ENCODE measurements around the gene C9orf50.
"Not testable (repeated sequence)": the region's sequence is repeated elsewhere in the genome, so short reads cannot be mapped to it uniquely, and the experiment has no call there.

C9orf50 gene

DNA sequence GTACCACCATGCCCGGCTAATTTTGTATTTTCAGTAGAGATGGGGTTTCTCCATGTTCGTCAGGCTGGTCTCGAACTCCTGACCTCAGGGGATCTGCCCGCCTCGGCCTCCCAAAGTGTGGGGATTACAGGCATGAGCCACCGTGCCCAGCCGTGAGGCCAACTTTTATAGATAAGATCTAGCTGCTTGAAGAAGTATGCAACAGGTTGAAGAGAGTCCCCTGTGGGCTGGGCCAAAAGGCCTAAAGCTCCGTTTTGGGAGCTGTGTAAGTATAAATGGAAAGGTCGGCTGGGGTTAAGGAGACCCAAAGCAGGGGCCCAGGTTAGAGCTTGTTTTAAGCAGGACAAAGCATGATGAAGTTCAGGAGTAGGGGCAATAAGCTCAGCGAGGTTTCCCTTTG, 28.1 kb downstream of the C9orf50 start:
- FAIRE-seq; DNase-seq (ENCODE audit: low spot score): not testable (repeated sequence)

DNA sequence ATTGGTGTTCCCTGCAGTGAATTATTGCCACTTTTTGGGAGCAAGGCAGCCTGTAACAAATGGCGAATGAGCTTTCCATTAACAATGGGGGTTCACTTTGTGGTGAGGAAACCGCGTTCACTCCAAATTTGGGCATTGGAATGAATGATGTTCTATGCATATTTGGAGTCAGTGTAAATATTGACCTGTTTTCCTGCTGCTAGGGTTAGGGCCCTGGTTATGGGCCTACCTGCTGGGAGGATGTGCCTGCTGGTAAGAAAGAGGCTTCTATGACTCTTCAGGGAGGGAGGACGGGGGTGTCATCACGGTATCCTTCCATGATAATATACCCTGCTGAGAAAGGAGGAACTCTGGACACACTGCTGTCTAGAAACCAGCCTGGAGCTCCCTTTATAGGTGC, 29.0 kb downstream of the C9orf50 start:
- FAIRE-seq (no peak), DNase-seq (ENCODE audit: low spot score) (no peak)

DNA sequence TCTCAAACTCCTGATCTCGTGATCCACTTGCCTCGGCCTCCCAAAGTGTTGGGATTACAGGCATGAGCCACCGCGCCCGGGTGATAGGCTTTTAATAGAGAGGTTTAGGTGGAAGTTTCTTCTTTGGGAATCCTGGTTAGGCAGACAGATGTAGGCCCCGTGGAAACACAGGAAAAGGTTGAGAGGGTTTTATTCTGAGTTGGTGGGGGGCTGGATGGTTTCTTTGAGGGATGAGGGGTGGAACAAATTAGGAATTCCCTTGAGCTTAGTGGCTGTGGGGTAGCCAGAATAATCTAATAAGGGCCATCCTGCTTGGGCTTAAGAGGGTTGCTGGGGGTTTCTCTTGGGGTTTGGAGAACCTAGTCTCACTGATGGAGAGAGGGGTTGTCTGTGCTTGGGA, 30.4 kb downstream of the C9orf50 start:
- no peak for FAIRE-seq
- no peak for DNase-seq (ENCODE audit: low spot score)

DNA sequence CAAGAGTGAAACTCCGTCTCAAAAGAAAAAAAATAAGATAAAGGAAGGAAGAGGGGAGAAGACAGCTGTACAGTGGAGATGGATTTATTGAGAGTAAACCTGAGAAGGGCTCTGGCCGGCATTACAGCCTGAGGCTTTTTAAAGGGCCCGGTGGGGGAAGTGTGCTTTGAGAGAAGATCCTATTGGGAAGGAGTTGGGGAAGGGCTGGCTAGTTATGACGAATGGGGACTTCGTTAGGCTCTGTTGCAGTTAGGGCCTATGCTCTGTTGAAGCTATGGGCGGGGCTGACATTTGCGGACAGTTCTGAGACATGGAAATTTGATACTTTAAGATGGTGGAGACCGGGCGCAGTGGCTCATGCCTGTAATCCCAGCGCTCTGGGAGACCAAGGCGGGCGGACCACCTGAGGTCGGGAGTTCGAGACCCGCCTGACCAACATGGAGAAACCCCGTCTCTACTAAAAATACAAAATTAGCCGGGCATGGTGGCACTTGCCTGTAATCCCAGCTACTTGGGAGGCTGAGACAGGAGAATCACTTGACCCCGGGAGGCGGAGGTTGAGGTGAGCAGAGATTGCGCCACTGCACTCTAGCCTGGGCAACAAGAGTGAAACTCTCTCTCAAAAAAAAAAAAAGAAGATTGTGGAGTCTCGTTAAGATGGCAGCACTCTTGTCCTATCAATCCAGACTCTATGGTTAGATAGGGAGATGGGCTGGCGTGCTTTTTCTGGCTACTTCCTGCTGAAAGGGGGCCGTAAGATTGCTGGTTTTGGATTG, 33.2 kb downstream of the C9orf50 start:
- no peak for FAIRE-seq
- DNase-seq (ENCODE audit: low spot score): no peak

DNA sequence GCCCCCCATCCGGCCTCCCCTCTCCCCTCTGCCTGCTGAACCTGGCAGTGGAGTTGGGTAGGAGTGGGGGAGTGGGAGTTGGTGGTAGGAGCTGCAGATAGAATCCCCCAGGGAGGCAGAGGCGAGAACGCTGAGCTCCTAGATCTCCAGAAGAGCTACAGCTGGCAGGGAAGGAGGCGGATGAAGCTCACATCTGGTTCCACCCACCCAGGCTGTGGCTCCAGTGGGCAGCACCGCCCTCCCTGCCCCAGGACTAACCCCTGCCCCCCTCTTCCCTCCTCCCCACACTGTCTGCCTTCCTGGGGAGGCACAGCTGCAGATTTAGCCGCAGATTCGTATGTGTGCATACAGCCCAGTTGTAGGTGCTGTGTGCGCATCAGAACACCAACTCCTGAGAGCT, 34.2 kb downstream of the C9orf50 start:
- DNase-seq (ENCODE audit: low spot score) (no peak), FAIRE-seq (no peak)

DNA sequence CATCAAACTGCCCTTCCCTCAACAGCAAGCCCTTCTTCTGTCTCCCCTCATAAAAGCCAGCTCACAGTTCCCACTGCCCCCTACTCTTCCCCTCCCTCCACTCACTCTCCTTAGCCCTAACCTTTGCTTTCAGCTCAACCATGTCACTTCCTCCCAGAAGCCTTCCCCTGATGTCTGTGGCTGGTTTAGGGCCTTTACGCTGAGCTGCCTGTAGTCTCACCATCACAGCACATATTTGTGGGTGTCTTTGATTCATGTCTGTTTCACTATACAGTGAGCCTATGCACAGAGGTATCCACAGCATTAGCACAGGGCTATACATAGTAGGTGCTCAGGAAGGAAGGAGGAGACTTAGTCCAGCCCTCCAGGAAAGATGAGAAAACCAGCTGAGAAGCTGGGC, 34.7 kb downstream of the C9orf50 start:
- no peak for DNase-seq (ENCODE audit: low spot score)
- no peak for FAIRE-seq

DNA sequence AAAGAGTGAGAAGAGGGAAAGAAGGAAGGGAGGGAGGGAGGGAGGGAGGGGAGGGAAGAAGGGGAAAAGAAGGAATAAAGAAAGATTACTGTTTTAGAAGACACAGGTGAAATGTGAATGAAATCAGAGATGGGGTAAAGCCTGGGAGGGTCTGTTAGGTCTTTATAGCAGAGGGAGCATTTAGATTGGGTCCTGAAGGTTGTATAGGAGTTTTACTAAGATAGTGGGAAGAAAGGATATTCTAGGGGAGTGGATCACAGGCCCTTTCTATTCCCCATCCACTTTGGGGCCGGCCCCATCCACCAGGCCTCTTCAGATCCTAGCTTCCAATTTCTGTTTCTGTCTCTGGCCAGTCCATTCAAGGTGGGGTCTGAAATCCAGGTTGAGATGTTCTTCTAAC, 35.5 kb downstream of the C9orf50 start:
- no peak for FAIRE-seq

DNA sequence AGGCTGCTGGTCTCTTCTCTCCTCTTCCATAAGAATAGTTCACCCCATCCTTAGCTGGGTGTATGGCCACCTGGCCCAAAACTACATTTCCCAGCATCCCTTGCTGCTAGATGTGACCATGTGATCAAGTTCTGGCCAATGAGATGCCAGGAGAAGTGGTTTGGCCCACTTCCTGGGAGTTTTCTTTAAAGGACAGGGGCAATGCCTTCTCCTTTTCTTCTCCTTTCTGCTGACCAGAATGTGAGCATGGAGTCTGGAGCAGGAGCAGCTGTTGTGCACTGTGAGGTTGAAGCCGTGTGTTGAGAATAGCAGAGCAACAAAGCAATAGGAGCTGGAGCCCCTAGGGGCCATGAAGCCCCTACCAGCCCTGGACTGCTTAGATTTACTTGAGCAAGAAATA, 36.8 kb downstream of the C9orf50 start:
- DNase-seq (ENCODE audit: low spot score) (peak; percentile 51), FAIRE-seq (no peak)

More for the DNA sequence above, 35.5 kb downstream of the C9orf50 start:
- DNase-seq (ENCODE audit: low spot score): no peak

DNA sequence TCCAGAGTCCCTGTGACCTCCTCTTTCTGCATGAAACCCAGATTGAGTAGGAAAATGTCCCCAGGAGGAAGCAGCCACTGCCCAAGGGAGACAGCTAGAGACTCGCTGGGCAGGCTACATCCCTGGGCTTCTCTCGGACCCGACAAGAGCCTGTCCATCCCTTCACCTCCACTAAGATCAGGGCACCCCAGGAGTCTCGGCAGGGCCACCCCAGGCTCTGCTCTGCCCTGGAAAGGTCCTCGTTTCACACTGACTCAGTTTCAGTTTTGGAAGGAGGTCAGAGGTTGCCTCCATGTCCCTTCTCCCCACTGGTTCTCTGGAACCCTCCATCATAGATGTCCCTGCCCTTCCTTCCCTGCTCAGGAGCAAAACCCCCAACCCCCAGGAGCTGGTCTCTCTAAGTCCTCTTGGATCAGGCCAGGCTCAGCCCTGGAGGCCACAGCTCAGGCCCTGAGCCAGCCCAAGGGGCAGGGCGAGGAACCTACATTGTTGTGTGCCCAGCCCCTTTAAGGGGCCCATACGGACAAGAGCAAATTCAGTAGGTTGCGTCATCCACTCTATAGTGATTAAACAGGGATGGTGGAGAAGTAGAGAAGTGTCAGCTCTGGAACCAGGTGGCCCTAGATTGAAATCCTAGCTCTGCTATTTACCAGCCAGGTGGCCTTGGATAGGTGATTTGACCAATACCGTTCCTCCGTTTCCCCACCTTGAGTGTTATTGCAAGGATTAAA, 37.4 kb downstream of the C9orf50 start:
- FAIRE-seq (no peak), DNase-seq (ENCODE audit: low spot score) (no peak)

DNA sequence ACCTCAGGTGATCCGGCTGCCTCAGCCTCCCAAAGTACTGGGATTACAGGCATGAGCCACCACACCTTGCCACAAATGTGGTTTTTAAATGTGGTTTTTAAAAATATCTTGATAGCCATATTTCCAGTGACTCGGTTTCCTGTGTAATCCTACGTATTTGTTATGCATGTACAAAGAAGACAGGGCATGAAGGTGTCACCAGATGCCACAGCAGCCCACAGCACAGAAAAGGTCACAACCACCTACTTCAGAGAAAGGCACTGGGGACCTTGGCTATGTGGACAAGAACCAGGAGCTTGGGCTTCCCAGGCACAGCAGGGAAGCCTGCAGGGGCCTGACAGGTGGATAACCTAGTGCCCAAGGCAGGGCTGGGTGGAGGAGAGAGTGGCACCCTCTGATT, 38.0 kb downstream of the C9orf50 start:
- DNase-seq (ENCODE audit: low spot score) (no peak), FAIRE-seq (no peak)

DNA sequence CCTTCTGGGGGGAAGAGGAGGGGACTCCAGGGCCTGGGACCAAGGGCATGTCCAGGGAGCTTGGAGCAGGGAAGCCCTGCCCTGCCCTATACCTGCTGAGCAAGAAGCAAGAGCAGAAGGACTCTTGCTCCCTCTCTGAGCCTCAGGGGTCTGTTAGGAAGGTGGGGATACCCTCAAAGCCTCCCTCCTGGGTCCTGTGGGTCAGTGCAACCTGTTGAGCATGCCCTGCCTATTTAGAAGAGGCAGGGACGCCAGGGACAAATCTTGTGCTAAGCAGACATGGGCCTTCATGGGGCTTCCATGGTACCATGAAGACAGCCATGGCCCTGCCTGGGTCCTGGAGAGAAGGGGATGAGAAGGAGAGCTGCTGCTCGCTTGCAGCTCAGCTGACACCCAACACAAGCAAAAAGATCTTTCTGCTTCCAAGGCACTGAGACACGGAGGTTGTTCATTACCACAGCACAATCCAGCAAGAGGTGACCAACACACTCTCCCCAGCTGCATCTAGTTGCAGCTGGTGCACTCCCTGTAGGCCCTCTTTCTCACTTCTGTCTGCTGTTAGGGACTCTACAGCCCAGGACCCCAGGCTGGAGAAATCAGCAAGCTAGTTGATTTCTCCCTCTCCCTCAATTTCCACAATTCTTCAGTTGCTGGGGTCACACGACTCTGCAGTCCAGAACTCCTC, 39.3 kb downstream of the C9orf50 start:
- no peak for FAIRE-seq
- no peak for DNase-seq (ENCODE audit: low spot score)

DNA sequence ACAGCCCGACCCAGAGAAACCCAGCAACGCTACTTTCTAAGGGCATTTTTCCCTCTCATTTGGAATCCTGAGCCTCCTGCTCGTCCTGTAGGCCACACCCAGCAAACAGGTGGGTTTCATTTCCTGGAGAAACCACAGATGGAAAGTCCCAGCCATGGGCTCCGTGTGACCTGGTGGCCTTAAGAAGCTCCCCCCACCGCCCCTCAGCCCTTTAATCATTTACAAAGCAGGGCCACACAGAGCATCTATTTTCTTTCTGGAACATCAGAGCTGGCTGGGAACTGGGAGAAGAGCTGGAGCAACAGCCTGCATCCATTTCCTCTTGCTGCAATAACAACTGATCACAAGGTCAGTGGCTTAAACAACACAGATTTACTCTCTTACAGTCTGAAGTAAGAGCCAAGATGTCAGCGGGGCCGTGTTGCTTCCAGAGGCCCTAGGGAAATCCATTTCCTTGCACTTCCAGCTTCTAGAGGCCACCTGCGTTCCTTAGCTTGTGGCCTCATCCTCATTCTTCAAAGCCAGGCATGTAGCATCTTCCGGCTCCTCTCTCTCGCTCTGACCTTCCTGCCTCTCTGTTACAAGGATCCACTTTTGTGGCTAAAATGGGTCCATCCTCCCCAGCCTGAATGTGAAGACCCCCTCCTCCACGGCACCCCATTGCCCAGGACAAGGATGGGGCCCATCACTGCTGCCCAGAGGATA, 40.5 kb downstream of the C9orf50 start:
- no peak for FAIRE-seq
- DNase-seq (ENCODE audit: low spot score): peak; percentile 40

DNA sequence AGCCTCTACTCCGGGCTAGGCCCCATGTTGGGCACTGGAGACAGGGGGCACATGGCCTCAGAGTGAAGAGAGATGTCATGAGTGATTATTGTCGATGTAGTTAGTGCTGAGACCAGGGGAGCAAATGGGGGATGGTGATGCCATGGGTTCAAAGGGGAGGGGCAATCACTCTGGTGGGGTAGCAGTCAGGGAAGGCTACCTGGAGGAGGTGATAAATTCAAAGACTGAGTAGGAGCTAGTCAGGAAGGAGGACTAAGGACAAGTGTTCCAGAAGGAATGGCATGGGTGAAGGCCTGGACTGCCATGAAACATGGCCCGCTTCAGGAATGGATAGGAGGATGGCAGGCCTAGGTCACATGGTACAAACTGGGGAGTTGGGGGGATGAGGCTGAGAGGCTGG, 41.6 kb downstream of the C9orf50 start:
- no peak for FAIRE-seq

DNA sequence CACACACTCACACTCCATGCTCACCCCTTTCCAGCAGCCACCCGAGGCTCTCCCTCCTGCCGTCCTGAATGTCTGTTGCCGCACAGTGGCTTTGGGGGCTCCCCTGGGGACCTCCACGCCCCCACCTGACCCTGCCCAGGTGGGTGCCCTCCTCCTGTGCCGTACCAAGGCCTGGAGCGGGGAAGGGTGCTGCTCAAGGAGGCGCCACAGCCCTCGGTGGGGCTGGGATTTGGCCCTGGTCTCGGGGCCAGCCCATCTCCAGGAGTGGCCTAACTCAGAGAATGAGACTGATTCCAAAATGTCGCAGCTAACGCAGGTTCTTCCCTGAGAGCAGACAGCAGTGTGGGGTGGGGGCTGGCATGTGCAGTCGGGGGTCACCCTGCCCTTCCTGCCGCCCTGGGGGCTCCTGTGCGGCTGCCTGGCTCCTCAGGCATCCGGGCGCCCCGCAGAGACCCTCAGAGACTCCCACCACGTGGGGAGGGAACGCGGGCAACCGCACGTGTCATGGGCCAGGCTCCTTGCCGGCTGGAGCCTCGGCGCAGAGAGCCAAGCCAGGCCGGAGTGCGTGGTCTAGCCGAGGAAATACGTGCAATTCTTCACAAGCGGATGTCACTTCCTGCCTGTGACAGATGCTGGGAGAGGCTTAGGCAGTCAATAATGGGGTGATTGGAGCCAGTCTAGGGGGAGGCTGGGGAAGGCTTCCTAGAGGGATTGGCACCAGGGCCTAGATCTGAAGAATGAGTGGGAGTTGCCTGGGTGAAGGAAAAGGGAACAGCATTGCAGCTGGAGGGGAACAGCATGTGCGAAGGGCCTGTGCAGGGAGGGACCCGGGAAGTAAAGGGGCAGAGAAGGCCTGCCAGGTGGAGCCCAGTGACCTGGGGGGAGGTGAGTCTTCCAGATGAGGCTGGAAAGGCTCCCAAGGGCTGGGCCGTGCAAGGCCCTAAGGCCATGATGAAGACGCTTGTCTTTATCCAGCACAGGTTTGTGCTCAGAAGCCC, 44.1 kb downstream of the C9orf50 start:
- no peak for FAIRE-seq
- DNase-seq (ENCODE audit: low spot score): no peak

More for the DNA sequence above, 41.6 kb downstream of the C9orf50 start:
- no peak for DNase-seq (ENCODE audit: low spot score)

DNA sequence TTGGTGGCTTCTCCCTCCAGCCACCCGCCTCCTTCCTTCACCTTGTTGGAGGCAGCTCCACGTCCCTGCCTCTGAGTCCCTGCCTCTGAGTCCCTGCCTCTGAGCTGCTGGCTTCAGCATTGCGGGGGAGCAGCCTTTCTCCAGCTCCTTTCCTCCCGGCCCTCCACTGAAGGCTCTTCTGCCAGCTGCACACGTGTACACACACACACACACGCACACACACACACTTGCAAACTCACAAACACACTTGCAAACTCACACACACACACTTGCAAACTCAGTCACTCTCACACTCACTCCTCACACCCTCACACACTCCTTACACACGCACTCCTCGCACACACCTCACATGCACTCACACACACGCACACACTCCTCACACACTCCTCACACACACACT, 45.1 kb downstream of the C9orf50 start:
- FAIRE-seq (no peak), DNase-seq (ENCODE audit: low spot score) (no peak)

DNA sequence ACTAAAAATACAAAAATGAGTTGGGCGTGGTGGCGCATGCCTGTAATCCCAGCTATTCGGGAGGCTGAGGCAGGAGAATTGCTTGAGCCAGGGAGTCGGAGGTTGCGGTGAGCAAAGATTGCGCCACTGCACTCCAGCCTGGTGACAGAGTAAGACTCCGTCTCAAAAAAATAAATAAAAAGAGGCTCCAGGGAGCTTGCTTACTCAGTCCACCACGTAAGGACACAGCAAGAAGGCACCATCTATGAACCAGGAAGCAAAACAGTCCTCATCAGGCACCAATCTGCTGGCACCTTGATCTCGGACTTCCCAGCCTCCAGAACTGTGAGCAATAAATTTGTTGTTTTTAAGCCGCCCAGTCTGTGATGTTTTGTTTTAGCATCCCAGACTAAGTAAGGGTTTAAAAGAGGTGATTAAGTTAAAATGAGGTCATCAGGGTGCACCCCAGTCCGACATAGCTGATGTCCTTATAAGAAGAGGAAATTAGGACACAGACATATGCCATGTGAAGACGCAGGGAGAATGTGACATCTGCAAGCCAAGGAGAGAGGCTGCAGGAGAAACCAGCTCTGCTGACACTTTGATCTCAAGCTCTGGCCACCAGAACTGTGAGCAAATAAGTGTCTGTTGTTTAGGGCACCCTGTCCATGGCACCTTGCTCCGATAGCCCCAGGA, 45.9 kb downstream of the C9orf50 start:
- FAIRE-seq (no peak), DNase-seq (ENCODE audit: low spot score) (no peak)

DNA sequence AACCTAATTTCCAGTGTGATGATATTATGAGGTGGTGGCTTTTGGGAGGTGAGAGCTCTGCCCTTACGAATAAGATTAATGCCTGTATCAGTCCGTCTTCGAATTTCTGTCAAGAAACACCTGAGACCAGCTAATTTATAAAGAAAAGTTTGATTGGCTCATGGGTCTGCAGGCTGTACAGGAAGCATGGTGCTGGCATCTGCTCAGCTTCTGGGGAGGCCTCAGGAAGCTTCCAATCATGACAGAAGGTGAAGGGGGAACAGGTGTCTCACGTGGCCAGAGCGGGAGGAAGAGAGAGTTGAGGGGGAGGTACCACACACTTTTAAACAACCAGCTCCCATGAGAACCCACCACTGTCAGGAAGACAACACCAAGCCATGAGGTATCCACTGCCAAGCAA, 46.9 kb downstream of the C9orf50 start:
- no peak for DNase-seq (ENCODE audit: low spot score)
- no peak for FAIRE-seq

DNA sequence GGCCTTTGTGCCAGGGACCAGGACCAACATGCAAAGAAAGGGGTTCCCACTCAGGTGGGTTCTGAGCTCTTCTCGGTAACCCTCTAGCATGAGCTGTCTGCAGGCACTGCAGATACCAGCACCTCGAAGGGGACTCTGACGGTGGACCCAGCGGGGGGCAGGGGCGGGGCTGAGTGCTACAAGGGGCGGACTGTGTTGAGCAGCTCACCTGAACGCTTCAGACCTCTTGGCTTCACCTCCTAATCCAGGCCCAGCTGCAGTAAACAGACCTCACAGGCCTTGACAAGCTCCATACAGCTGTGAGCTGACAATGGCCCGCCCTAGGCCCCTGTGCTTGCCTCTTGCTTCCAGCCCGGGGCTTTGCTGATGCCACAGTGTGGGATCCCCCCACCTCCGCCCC, 48.4 kb downstream of the C9orf50 start:
- DNase-seq (ENCODE audit: low spot score) (no peak), FAIRE-seq (no peak)

DNA sequence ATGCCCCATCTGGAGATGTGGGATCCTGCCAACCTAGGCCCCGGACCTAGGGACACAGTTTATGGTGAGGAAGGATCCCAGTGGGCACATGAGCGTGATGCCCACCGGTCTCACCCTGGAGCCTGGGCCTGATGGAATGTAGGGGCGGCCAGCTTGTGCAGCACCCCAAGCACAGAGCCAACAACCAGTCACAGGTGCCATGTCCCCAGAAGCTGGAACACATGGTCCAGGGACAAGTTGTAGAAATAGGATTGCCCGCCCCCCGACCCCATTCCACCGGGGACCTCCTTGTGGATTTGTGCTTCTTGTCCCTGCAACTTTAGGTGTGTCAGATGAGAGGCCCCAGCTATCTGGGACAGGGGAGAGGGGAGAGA, 48.9 kb downstream of the C9orf50 start:
- FAIRE-seq (no peak), DNase-seq (ENCODE audit: low spot score) (no peak)

Measured in RCC 7860 (cell line).